Measurements from ENCODE around the gene TBCK.
A peak's percentile ranks its signal among the peaks of the same experiment; 100 is the strongest.
"Not testable (repeated sequence)": the region's sequence is repeated elsewhere in the genome, so short reads cannot be mapped to it uniquely, and the experiment has no call there.

The TBCK gene

GRCh38 chr4:106340774-106341173 lies 24.8 kb upstream of the TBCK start:
- H3K9ac ChIP-seq (ENCODE audit: low read length) = no peak overlapping the region
- no peaks in the 10 kb centered on the region for H3K27me3 ChIP-seq (replicated peaks; ENCODE audit: control insufficient read depth, insufficient read depth, low read length)
- peaks cover 46% of the 10 kb centered on the region for H3K36me3 ChIP-seq (ENCODE audit: control insufficient read depth, insufficient read depth, low read length, severe bottlenecking)
- no peak for DNase-seq (ENCODE audit: low read depth)
- H3K4me3 ChIP-seq (ENCODE audit: low read length) = no peak overlapping the region
- no peaks in the 10 kb centered on the region for H3K9me3 ChIP-seq (ENCODE audit: control insufficient read depth, low read length)
- H3K4me1 ChIP-seq (ENCODE audit: control insufficient read depth, insufficient read depth, low read length) = peaks cover 13% of the 10 kb centered on the region

- no peak overlapping the region for H3K9ac ChIP-seq (ENCODE audit: low read length)
- H3K4me3 ChIP-seq (ENCODE audit: low read length) = no peak overlapping the region
- H3K36me3 ChIP-seq (ENCODE audit: control insufficient read depth, insufficient read depth, low read length, severe bottlenecking) = peaks cover 58% of the 10 kb centered on the region
- H3K27me3 ChIP-seq (replicated peaks; ENCODE audit: control insufficient read depth, insufficient read depth, low read length) = no peaks in the 10 kb centered on the region
- H3K9me3 ChIP-seq (ENCODE audit: control insufficient read depth, low read length) = no peaks in the 10 kb centered on the region
- no peak for DNase-seq (ENCODE audit: low read depth)
- peaks cover 5% of the 10 kb centered on the region for H3K4me1 ChIP-seq (ENCODE audit: control insufficient read depth, insufficient read depth, low read length)
Measured at GRCh38 chr4:106339431-106339830, 23.4 kb upstream of the TBCK start.

- H3K4me1 ChIP-seq (ENCODE audit: control insufficient read depth, insufficient read depth, low read length) = peaks cover 3% of the 10 kb centered on the region
- no peak overlapping the region for H3K9ac ChIP-seq (ENCODE audit: low read length)
- H3K36me3 ChIP-seq (ENCODE audit: control insufficient read depth, insufficient read depth, low read length, severe bottlenecking) = peaks cover 65% of the 10 kb centered on the region
- H3K4me3 ChIP-seq (ENCODE audit: low read length) = no peak overlapping the region
- no peak for DNase-seq (ENCODE audit: low read depth)
- no peaks in the 10 kb centered on the region for H3K27me3 ChIP-seq (replicated peaks; ENCODE audit: control insufficient read depth, insufficient read depth, low read length)
- H3K9me3 ChIP-seq (ENCODE audit: control insufficient read depth, low read length) = no peaks in the 10 kb centered on the region
Measured at GRCh38 chr4:106338671-106339070, 22.7 kb upstream of the TBCK start.

GRCh38 chr4:106337916-106338315 lies 21.9 kb upstream of the TBCK start:
- Histone ChIP-seq H3K4me1 (ENCODE audit: control insufficient read depth, insufficient read depth, low read length) (peaks cover 3% of the 10 kb centered on the region), H3K4me3 (ENCODE audit: low read length) (no peak overlapping the region), H3K36me3 (ENCODE audit: control insufficient read depth, insufficient read depth, low read length, severe bottlenecking) (peaks cover 73% of the 10 kb centered on the region), H3K9ac (ENCODE audit: low read length) (no peak overlapping the region), H3K27me3 (replicated peaks; ENCODE audit: control insufficient read depth, insufficient read depth, low read length) (no peaks in the 10 kb centered on the region), H3K9me3 (ENCODE audit: control insufficient read depth, low read length) (no peaks in the 10 kb centered on the region)
- DNase-seq (ENCODE audit: low read depth) = no peak

GRCh38 chr4:106336618-106337017 lies 20.6 kb upstream of the TBCK start:
- Histone ChIP-seq H3K9me3 (ENCODE audit: control insufficient read depth, low read length) (no peaks in the 10 kb centered on the region), H3K4me1 (ENCODE audit: control insufficient read depth, insufficient read depth, low read length) (peaks cover 3% of the 10 kb centered on the region), H3K36me3 (ENCODE audit: control insufficient read depth, insufficient read depth, low read length, severe bottlenecking) (peaks cover 85% of the 10 kb centered on the region), H3K27me3 (replicated peaks; ENCODE audit: control insufficient read depth, insufficient read depth, low read length) (no peaks in the 10 kb centered on the region), H3K9ac (ENCODE audit: low read length) (no peak overlapping the region), H3K4me3 (ENCODE audit: low read length) (no peak overlapping the region)
- no peak for DNase-seq (ENCODE audit: low read depth)

- no peaks in the 10 kb centered on the region for H3K27me3 ChIP-seq (replicated peaks; ENCODE audit: control insufficient read depth, insufficient read depth, low read length)
- no peak for DNase-seq (ENCODE audit: low read depth)
- H3K36me3 ChIP-seq (ENCODE audit: control insufficient read depth, insufficient read depth, low read length, severe bottlenecking) = peaks cover 92% of the 10 kb centered on the region
Measured at GRCh38 chr4:106334741-106335470, 18.9 kb upstream of the TBCK start.

GRCh38 chr4:106333186-106333585 lies 17.2 kb upstream of the TBCK start:
- Histone ChIP-seq H3K9ac (ENCODE audit: low read length) (no peak overlapping the region), H3K4me1 (ENCODE audit: control insufficient read depth, insufficient read depth, low read length) (no peaks in the 10 kb centered on the region), H3K9me3 (ENCODE audit: control insufficient read depth, low read length) (no peaks in the 10 kb centered on the region), H3K36me3 (ENCODE audit: control insufficient read depth, insufficient read depth, low read length, severe bottlenecking) (peaks cover 95% of the 10 kb centered on the region), H3K4me3 (ENCODE audit: low read length) (no peak overlapping the region), H3K27me3 (replicated peaks; ENCODE audit: control insufficient read depth, insufficient read depth, low read length) (no peaks in the 10 kb centered on the region)
- DNase-seq (ENCODE audit: low read depth) = no peak

More at GRCh38 chr4:106334741-106335470, 18.9 kb upstream of the TBCK start:
- Histone ChIP-seq H3K9ac (ENCODE audit: low read length) (no peak overlapping the region), H3K9me3 (ENCODE audit: control insufficient read depth, low read length) (no peaks in the 10 kb centered on the region), H3K4me1 (ENCODE audit: control insufficient read depth, insufficient read depth, low read length) (no peaks in the 10 kb centered on the region), H3K4me3 (ENCODE audit: low read length) (no peak overlapping the region)

GRCh38 chr4:106329041-106329618 lies 13.1 kb upstream of the TBCK start:
- DNase-seq (ENCODE audit: low read depth) = peak; percentile 58
- H3K4me1 ChIP-seq (ENCODE audit: control insufficient read depth, insufficient read depth, low read length) = peaks cover 10% of the 10 kb centered on the region
- H3K9ac ChIP-seq (ENCODE audit: low read length) = no peak overlapping the region
- no peak overlapping the region for H3K4me3 ChIP-seq (ENCODE audit: low read length)
- no peaks in the 10 kb centered on the region for H3K27me3 ChIP-seq (replicated peaks; ENCODE audit: control insufficient read depth, insufficient read depth, low read length)
- H3K36me3 ChIP-seq (ENCODE audit: control insufficient read depth, insufficient read depth, low read length, severe bottlenecking) = peaks cover 91% of the 10 kb centered on the region
- H3K9me3 ChIP-seq (ENCODE audit: control insufficient read depth, low read length) = no peaks in the 10 kb centered on the region

GRCh38 chr4:106325800-106326199 lies 9.8 kb upstream of the TBCK start:
- no peaks in the 10 kb centered on the region for H3K27me3 ChIP-seq (replicated peaks; ENCODE audit: control insufficient read depth, insufficient read depth, low read length)
- H3K9ac ChIP-seq (ENCODE audit: low read length) = no peak overlapping the region
- H3K9me3 ChIP-seq (ENCODE audit: control insufficient read depth, low read length) = no peaks in the 10 kb centered on the region
- no peak for DNase-seq (ENCODE audit: low read depth)
- no peak overlapping the region for H3K4me3 ChIP-seq (ENCODE audit: low read length)
- H3K4me1 ChIP-seq (ENCODE audit: control insufficient read depth, insufficient read depth, low read length) = peaks cover 10% of the 10 kb centered on the region
- H3K36me3 ChIP-seq (ENCODE audit: control insufficient read depth, insufficient read depth, low read length, severe bottlenecking) = peaks cover 58% of the 10 kb centered on the region

- Histone ChIP-seq H3K9me3 (ENCODE audit: control insufficient read depth, low read length) (no peaks in the 10 kb centered on the region), H3K36me3 (ENCODE audit: control insufficient read depth, insufficient read depth, low read length, severe bottlenecking) (peaks cover 34% of the 10 kb centered on the region), H3K9ac (ENCODE audit: low read length) (no peak overlapping the region), H3K4me1 (ENCODE audit: control insufficient read depth, insufficient read depth, low read length) (peaks cover 22% of the 10 kb centered on the region), H3K27me3 (replicated peaks; ENCODE audit: control insufficient read depth, insufficient read depth, low read length) (no peaks in the 10 kb centered on the region), H3K4me3 (ENCODE audit: low read length) (no peak overlapping the region)
- DNase-seq (ENCODE audit: low read depth) = no peak
Measured at GRCh38 chr4:106323119-106323518, 7.1 kb upstream of the TBCK start.

- not testable (repeated sequence) for H3K27me3 ChIP-seq (replicated peaks; ENCODE audit: control insufficient read depth, insufficient read depth, low read length); H3K4me3 ChIP-seq (ENCODE audit: low read length); DNase-seq (ENCODE audit: low read depth); H3K9me3 ChIP-seq (ENCODE audit: control insufficient read depth, low read length); H3K9ac ChIP-seq (ENCODE audit: low read length)
- Histone ChIP-seq H3K4me1 (ENCODE audit: control insufficient read depth, insufficient read depth, low read length) (peaks cover 32% of the 10 kb centered on the region), H3K36me3 (ENCODE audit: control insufficient read depth, insufficient read depth, low read length, severe bottlenecking) (peaks cover 21% of the 10 kb centered on the region)
Measured at GRCh38 chr4:106321814-106322213, 5.8 kb upstream of the TBCK start.
